ENCODE results near the gene VIM.

VIM gene

DNA sequence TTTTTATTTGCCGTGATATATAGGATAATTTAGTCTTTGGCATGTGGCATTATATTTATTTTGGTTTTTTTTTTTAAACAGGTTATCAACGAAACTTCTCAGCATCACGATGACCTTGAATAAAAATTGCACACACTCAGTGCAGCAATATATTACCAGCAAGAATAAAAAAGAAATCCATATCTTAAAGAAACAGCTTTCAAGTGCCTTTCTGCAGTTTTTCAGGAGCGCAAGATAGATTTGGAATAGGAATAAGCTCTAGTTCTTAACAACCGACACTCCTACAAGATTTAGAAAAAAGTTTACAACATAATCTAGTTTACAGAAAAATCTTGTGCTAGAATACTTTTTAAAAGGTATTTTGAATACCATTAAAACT is 9.1 kb downstream of the VIM start:
- no peak overlapping the region for H3K9ac ChIP-seq (ENCODE audit: low read depth, low read length, poor library complexity, severe bottlenecking)
- peaks cover 35% of the 10 kb centered on the region for H3K79me2 ChIP-seq (ENCODE audit: insufficient read depth, low read length)
- peaks cover 23% of the 10 kb centered on the region for H3F3A ChIP-seq (ENCODE audit: low read depth)
- no peak overlapping the region for H3K4me2 ChIP-seq (ENCODE audit: low read depth, low read length, poor library complexity, severe bottlenecking)
- H2AFZ ChIP-seq (ENCODE audit: low read length), result no peak overlapping the region
- H3K4me1 ChIP-seq (ENCODE audit: insufficient read depth, low read length, poor library complexity, severe bottlenecking), result peaks cover 14% of the 10 kb centered on the region
- no peaks in the 10 kb centered on the region for H3K27me3 ChIP-seq (ENCODE audit: insufficient read depth, low read length, poor library complexity, severe bottlenecking)
- peaks cover 48% of the 10 kb centered on the region for H4K20me1 ChIP-seq (ENCODE audit: insufficient read depth, low read length, poor library complexity, severe bottlenecking)
- peaks cover 58% of the 10 kb centered on the region for H3K36me3 ChIP-seq (ENCODE audit: insufficient read depth, low read length)
- no peak for TF ChIP-seq EZH2phosphoT487 (IDR thresholded peaks at IDR 0.05; ENCODE audit: borderline replicate concordance)
- TF ChIP-seq, protein P1, sequence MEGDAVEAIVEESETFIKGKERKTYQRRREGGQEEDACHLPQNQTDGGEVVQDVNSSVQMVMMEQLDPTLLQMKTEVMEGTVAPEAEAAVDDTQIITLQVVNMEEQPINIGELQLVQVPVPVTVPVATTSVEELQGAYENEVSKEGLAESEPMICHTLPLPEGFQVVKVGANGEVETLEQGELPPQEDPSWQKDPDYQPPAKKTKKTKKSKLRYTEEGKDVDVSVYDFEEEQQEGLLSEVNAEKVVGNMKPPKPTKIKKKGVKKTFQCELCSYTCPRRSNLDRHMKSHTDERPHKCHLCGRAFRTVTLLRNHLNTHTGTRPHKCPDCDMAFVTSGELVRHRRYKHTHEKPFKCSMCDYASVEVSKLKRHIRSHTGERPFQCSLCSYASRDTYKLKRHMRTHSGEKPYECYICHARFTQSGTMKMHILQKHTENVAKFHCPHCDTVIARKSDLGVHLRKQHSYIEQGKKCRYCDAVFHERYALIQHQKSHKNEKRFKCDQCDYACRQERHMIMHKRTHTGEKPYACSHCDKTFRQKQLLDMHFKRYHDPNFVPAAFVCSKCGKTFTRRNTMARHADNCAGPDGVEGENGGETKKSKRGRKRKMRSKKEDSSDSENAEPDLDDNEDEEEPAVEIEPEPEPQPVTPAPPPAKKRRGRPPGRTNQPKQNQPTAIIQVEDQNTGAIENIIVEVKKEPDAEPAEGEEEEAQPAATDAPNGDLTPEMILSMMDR (conservative IDR thresholded peaks at IDR 0.05; ENCODE audit: low read length), result no peak
- H3K9me3 ChIP-seq (ENCODE audit: insufficient read depth, low read depth, low read length), result no peaks in the 10 kb centered on the region
- H3K4me3 ChIP-seq (ENCODE audit: low read length, poor library complexity, severe bottlenecking), result no peak overlapping the region
- no peaks in the 10 kb centered on the region for H3K9me2 ChIP-seq (replicated peaks; ENCODE audit: low read depth, low read length)

DNA sequence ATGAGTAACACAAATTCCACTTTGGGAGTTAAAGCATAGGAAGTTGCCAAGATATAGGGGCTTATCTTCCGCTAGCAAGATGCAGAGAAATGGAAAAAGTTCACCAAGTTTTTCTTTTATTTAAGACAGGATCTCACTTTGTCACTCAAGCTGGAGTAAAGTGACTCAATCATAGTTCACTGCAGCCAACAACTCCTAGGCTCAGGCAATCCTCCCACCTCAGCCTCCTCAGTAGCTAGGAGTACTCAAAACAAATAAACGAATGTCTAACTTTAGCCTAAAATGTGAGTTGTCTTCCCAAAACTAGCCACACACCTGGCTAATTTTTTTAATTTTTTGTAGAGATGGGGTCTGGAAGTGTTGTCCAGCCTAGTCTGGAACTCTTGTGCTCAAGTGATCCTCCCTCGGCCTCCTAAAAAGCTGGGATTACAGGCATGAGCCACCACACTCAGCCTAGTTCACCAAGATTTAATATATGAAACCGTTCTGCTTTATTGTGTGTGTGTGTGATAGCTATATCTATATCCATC is 9.9 kb downstream of the VIM start:
- H3K36me3 ChIP-seq (ENCODE audit: insufficient read depth, low read length), result peaks cover 51% of the 10 kb centered on the region
- H3K9me3 ChIP-seq (ENCODE audit: insufficient read depth, low read depth, low read length), result no peaks in the 10 kb centered on the region
- H4K20me1 ChIP-seq (ENCODE audit: insufficient read depth, low read length, poor library complexity, severe bottlenecking), result peaks cover 40% of the 10 kb centered on the region
- H3K4me3 ChIP-seq (ENCODE audit: low read length, poor library complexity, severe bottlenecking), result no peak overlapping the region
- H3K9me2 ChIP-seq (replicated peaks; ENCODE audit: low read depth, low read length), result no peaks in the 10 kb centered on the region
- H3K27me3 ChIP-seq (ENCODE audit: insufficient read depth, low read length, poor library complexity, severe bottlenecking), result no peaks in the 10 kb centered on the region
- TF ChIP-seq, protein P1 (conservative IDR thresholded peaks at IDR 0.05; ENCODE audit: low read length), result no peak
- TF ChIP-seq EZH2phosphoT487 (IDR thresholded peaks at IDR 0.05; ENCODE audit: borderline replicate concordance), result no peak
- peaks cover 23% of the 10 kb centered on the region for H3F3A ChIP-seq (ENCODE audit: low read depth)
- H3K9ac ChIP-seq (ENCODE audit: low read depth, low read length, poor library complexity, severe bottlenecking), result no peak overlapping the region
- peaks cover 8% of the 10 kb centered on the region for H3K4me1 ChIP-seq (ENCODE audit: insufficient read depth, low read length, poor library complexity, severe bottlenecking)
- no peak overlapping the region for H3K4me2 ChIP-seq (ENCODE audit: low read depth, low read length, poor library complexity, severe bottlenecking)
- H3K79me2 ChIP-seq (ENCODE audit: insufficient read depth, low read length), result peaks cover 27% of the 10 kb centered on the region
- no peak overlapping the region for H2AFZ ChIP-seq (ENCODE audit: low read length)

DNA sequence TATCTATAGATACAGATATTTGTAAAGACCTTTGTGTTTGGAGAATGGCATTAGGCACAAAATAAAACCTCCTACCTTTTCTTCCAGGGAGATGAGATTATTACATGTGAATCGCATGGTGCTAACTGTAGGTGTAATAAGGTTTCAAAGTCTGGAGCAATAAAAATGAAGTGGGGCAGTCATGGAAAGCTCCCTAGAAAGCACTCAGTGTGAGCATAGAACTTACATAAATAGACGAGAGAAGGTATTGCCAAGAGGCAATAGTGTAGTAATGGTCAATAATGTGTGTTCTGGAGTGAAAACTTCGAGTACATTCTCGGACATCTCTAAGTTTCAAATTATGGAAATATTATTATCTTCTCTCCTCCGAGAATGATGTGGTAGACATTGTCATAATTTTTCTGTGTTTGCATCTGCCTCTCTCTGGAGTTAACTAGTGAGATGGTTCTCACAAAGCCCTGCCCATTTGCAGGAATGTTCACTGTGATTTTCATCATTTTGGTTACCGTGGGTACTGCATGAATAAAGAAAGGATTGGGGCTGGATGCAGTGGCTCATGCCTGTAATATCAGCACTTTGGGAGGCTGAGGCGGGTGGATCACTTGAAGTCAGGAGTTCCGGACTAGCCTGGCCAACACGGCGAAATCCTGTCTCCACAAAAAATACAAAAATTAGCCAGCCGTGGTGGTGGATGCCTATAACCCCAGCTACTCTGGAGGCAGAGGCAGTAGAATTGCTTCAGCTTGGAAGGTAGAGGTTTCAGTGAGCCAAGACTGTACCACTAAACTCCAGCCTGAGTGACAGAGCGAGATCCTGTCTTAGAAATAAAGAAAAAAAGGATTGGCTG is 10.6 kb downstream of the VIM start:
- no peak for TF ChIP-seq EZH2phosphoT487 (IDR thresholded peaks at IDR 0.05; ENCODE audit: borderline replicate concordance)
- TF ChIP-seq, protein P1 (conservative IDR thresholded peaks at IDR 0.05; ENCODE audit: low read length), result no peak
- peaks cover 2% of the 10 kb centered on the region for H3K4me1 ChIP-seq (ENCODE audit: insufficient read depth, low read length, poor library complexity, severe bottlenecking)
- H3K9ac ChIP-seq (ENCODE audit: low read depth, low read length, poor library complexity, severe bottlenecking), result no peak overlapping the region
- H3K27me3 ChIP-seq (ENCODE audit: insufficient read depth, low read length, poor library complexity, severe bottlenecking), result no peaks in the 10 kb centered on the region
- H3K9me2 ChIP-seq (replicated peaks; ENCODE audit: low read depth, low read length), result no peaks in the 10 kb centered on the region
- H3K36me3 ChIP-seq (ENCODE audit: insufficient read depth, low read length), result peaks cover 44% of the 10 kb centered on the region
- peaks cover 23% of the 10 kb centered on the region for H3F3A ChIP-seq (ENCODE audit: low read depth)
- H4K20me1 ChIP-seq (ENCODE audit: insufficient read depth, low read length, poor library complexity, severe bottlenecking), result peaks cover 33% of the 10 kb centered on the region
- no peak overlapping the region for H3K4me3 ChIP-seq (ENCODE audit: low read length, poor library complexity, severe bottlenecking)
- H3K9me3 ChIP-seq (ENCODE audit: insufficient read depth, low read depth, low read length), result no peaks in the 10 kb centered on the region
- H2AFZ ChIP-seq (ENCODE audit: low read length), result no peak overlapping the region
- peaks cover 20% of the 10 kb centered on the region for H3K79me2 ChIP-seq (ENCODE audit: insufficient read depth, low read length)
- no peak overlapping the region for H3K4me2 ChIP-seq (ENCODE audit: low read depth, low read length, poor library complexity, severe bottlenecking)

Measured in Loucy (cell line).